HG03175 (cell line): ENCODE data around the gene TOB1.
"Not testable (repeated sequence)": the region's sequence is repeated elsewhere in the genome, so short reads cannot be mapped to it uniquely, and the experiment has no call there.

Experiments used
- ATAC-seq: cut with Tn5 transposase; IDR thresholded peaks from one replicate; pipeline ENCODE4 v1.9.1; 2021; ENCODE audit warnings: mild to moderate bottlenecking, moderate library complexity; ENCODE audit not compliant: unreplicated experiment

TOB1 gene

GRCh38 chr17:50898369-50899004, 32.3 kb upstream of the TOB1 start:
- ATAC-seq, result no peak

- not testable (repeated sequence) for ATAC-seq
Measured at GRCh38 chr17:50894513-50894912, 28.4 kb upstream of the TOB1 start.

DNA sequence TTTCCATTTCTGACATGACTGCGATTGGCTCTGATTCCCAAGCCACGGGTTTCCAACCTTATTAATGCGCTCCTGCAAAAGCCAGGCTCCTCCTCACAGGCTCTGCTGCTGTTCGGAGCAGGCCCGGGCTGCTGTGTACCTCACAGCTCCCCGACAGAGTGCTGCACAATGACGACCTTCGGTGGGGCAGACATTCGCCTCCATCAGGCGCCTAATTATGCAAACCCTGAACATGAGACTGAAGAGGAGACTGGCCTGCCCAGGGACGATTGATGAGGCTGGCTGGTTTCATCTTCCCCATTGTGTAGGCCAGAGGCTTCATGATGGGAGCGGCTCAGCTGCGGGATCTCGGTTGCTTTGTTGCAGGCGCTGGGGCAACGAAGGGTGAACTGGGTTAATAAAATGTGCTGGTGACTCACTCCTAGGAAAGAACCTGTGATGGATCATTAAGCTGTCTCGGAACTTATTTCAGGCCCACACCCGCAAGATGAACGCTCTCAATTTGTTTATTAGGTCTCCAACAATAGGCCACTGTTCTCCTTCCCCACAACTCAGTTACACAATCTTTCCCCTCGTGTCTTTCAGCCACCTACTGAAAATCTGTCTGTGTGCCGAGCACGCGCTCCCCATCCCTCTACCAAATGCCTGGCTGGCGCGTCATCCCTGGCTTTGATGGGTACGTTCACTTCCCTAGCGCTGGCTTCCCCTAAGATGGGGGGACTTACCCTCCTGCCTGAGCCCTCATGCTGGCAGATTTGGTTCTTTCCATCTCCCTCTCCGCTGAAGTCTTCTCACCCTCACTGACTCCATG, 27.2 kb upstream of the TOB1 start:
- no peak for ATAC-seq

GRCh38 chr17:50892101-50892776, 26.1 kb upstream of the TOB1 start:
- no peak for ATAC-seq

DNA sequence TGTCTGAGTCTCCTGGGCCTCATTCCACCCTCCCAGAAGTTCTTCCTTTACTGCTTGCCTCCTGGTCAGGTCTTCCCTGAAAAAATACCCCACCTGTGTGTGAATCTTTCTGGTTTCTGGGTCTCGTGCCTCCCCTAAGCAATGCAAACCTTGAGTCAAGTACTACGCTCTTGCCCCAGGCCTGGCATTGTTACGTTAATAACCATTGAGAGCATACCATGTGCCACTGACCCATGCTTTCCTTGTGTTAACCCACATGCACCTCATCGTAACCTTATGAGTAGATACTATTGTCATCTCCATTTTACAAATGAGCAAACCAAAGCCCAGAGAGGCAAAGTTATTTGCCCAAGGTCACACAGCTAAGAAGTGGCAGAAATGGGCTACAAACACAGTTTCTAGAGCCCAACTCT, 25.4 kb upstream of the TOB1 start:
- ATAC-seq, result no peak

- no peak for ATAC-seq
Measured at GRCh38 chr17:50890675-50891516, 24.7 kb upstream of the TOB1 start.

DNA sequence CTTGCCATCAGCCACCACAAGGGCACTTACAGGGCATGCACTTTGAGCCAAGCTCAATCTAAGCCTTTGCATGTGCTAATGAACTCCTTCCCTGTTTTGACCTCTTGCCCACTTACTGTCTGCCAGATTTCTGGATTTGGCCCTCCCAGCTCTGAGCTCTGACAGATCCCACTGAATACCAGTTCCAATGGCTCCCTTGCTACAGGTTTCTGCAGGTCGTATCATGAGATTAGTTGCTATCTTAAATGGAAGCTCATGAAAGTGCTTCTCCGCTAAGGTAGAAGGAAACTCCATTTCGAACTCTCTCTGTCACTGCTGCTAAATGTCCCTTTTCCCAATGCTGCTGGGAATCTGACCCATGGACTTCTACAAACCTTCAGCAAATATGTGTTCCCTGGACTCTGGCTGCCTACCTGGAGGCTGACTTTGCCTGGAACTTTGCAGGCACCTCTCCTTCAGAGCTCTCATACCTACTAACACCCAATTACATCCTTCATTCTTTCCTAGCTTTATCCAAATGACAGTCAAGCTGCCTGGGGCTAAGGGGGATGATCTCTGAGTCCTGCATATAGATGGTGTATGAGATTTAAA, 23.5 kb upstream of the TOB1 start:
- ATAC-seq, result no peak

DNA sequence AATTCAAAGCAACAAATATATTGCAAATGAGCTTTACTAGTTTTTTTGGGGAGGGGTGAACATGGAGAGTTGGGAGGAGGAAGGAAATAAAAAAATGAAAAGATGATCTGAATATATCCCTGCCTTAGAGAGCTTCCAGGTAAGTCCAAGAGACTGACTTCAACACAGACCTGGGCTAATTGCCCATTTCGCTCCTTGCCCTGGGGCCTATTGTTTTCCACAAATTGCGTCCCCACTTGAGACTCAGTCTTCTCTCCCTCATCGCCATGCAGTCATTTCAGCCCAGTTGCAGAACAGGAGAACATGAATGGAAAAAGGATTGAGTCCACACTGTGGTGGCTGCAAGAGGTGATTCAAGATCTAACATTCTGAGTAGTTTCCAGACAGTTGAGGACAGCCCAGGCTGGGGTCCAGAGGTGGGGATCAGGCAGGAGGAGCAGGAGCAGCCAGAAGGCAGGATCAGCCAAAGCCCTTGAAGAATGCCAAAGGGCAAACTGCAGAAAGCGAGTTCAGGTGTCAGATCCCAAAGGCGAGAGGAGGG, 21.6 kb upstream of the TOB1 start:
- no peak for ATAC-seq

GRCh38 chr17:50884439-50885311, 18.5 kb upstream of the TOB1 start:
- ATAC-seq, result no peak

DNA sequence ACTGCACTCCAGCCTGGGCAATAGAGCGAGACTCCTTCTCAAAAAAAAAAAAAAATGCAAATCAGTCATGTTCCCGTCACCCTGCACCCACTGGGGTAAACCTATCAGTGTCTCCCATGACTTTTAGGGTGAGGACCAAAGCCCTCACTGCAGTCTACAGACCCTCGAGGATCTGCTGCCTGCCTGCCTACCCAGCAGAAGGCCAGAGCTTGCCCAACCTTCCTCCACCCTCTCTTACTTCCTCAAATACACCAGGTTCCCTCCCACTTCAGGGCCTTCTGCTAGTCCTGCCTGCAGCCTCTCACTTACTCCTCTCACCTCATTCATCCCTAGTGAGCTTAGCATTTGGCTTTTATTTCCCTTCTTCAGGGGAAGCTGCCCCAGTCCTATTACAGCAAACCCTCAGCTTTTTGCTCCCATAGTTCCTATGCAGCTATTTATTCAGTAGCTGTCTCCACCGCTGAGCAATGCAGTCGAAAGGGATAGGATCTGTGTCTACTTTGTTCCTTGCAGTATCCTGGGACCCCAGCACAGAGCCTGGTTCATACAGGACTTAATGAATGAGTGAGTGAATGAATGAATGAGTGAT, 17.8 kb upstream of the TOB1 start:
- ATAC-seq, result no peak

GRCh38 chr17:50882851-50883250, 16.7 kb upstream of the TOB1 start:
- ATAC-seq, result no peak

GRCh38 chr17:50881182-50881581, 15.0 kb upstream of the TOB1 start:
- ATAC-seq, result no peak

- ATAC-seq, result no peak
Measured at GRCh38 chr17:50879086-50879485, 12.9 kb upstream of the TOB1 start.

DNA sequence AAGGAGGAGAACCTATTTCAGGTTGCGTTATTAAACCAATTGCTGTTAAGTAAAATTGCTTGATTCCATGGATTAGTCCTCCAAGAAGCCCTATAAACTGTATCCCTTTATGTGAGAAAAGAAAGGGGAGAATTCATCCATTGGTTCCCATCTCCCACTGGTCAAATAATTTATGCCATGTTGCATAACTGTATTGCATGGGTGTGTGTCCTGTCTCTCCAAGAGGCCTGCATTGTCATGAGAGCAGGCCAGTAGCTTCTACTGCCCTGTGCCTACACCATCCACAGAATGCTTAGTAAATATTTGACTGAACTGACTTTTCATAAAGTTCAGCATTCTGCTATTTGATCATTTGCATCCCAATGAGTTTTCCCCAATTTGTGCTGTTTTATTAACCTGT, 11.7 kb upstream of the TOB1 start:
- no peak for ATAC-seq

DNA sequence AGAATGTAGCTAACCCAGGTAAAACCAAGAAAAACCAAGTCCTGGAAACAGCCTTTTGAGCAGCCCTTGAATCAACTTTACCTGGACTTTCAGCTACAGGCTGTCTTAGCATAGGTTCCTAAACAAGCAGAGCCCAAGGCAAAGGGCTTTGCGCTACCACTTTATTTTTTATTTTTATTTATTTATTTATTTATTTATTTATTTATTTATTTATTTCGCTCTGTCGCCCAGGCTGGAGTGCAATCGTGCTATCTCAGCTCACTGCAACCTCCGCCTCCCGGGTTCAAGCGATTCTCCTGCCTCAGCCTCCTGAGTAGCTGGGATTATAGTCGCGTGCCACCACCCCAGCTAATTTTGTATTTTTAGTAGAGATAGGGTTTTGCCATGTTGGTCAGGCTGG, 10.9 kb upstream of the TOB1 start:
- ATAC-seq, result not testable (repeated sequence)

- no peak for ATAC-seq
Measured at GRCh38 chr17:50875074-50875473, 8.9 kb upstream of the TOB1 start.

- ATAC-seq, result no peak
Measured at GRCh38 chr17:50872710-50873424, 6.7 kb upstream of the TOB1 start.

DNA sequence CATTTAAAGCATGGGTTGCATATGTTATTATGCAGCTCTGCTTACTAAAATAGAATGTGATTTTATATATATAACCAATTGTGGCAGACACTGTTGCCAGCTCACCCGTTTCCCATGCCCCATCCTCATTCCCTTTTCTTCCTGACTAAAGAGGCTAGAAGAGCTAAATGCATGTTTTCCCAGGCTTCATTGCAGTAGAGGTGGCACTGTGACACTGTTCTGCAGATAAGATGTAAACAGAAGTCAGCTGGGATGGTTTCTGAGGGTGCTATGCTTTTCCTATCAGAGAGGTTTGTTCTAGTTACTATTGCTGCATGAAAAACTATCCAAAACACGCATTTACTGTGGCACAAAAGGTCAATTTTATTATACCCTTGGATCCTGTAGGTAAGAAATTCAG, 5.7 kb upstream of the TOB1 start:
- no peak for ATAC-seq
